ENCODE measurements around the gene BOLA1.
"Not testable (repeated sequence)": the region's sequence is repeated elsewhere in the genome, so short reads cannot be mapped to it uniquely, and the experiment has no call there.

Gene BOLA1

GRCh38 chr1:149899460-149900284 lies at the start of gene BOLA1:
Gene BOLA1, plus strand, starts transcription at chr1:149899568. Its CDS starts 492 bp downstream, at chr1:149900060.
- DNase-seq: peak; percentile 45 to 65 (median 61)

- DNase-seq: no peak
Observed at GRCh38 chr1:149849947-149850360, 49.4 kb upstream of the BOLA1 start.

GRCh38 chr1:149850732-149851345 lies 48.5 kb upstream of the BOLA1 start:
- DNase-seq: not testable (repeated sequence)

GRCh38 chr1:149851585-149852213 lies 47.7 kb upstream of the BOLA1 start:
- not testable (repeated sequence) for DNase-seq

- not testable (repeated sequence) for DNase-seq
Observed at GRCh38 chr1:149852263-149852662, 47.1 kb upstream of the BOLA1 start.

GRCh38 chr1:149860271-149860670 lies 39.1 kb upstream of the BOLA1 start:
- not testable (repeated sequence) for DNase-seq

- DNase-seq: not testable (repeated sequence)
Observed at GRCh38 chr1:149860684-149861496, 38.5 kb upstream of the BOLA1 start.

- DNase-seq: not testable (repeated sequence)
Observed at GRCh38 chr1:149861497-149862054, 37.8 kb upstream of the BOLA1 start.

GRCh38 chr1:149866887-149867286 lies 32.5 kb upstream of the BOLA1 start:
- DNase-seq: not testable (repeated sequence)

GRCh38 chr1:149873060-149873459 lies 26.3 kb upstream of the BOLA1 start:
- not testable (repeated sequence) for DNase-seq

GRCh38 chr1:149877211-149877946 lies 22.0 kb upstream of the BOLA1 start:
- no peak for DNase-seq

GRCh38 chr1:149879556-149879955 lies 19.8 kb upstream of the BOLA1 start:
- DNase-seq: no peak

GRCh38 chr1:149881876-149882275 lies 17.5 kb upstream of the BOLA1 start:
- no peak for DNase-seq

GRCh38 chr1:149883598-149884247 lies 15.6 kb upstream of the BOLA1 start:
- no peak for DNase-seq

- DNase-seq: no peak
Observed at GRCh38 chr1:149884433-149885338, 14.7 kb upstream of the BOLA1 start.

GRCh38 chr1:149885339-149886120 lies 13.8 kb upstream of the BOLA1 start:
- peak in 3 of 4 experiments; percentile 22 to 32 (median 32) for DNase-seq

GRCh38 chr1:149886121-149886395 lies 13.3 kb upstream of the BOLA1 start:
- DNase-seq: not testable (repeated sequence)

GRCh38 chr1:149886396-149887195 lies 12.8 kb upstream of the BOLA1 start:
- peak; percentile 63 to 78 (median 65) for DNase-seq

- DNase-seq: not testable (repeated sequence)
Observed at GRCh38 chr1:149887196-149887455, 12.2 kb upstream of the BOLA1 start.
